ENCODE measurements around the gene MTHFR.

MTHFR gene

DNA sequence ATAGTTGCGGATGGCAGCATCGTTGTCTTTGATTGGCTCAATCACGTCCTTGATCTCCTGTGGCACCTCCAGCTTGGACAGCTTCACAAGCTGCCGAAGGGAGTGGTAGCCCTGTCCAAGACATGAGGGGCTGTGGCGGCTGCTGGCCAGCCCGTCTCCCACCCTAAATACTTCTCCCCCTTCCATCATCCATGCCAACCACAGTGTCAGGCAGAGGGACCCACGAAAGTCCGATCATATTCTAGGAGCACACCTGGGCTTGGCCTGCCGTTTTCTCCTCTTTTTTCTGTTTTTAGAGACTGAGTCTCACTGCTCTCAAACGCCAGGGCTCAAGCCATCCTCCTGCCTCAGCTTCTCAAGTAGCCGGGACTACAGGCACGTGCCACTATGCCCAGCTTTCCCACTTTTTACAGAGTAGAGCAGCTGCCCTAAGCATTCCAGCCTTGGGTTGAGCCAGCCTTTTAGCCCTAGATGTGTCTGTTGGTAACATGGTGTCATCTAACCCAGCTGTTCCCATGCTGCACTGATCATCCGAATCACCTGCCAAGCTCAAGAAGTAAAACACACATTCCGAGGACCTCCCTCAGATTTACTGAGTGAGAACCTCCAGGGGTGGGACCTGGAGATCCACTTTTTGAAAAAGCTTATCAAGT is 10.4 kb downstream of the MTHFR start:
- no peak for DNase-seq

DNA sequence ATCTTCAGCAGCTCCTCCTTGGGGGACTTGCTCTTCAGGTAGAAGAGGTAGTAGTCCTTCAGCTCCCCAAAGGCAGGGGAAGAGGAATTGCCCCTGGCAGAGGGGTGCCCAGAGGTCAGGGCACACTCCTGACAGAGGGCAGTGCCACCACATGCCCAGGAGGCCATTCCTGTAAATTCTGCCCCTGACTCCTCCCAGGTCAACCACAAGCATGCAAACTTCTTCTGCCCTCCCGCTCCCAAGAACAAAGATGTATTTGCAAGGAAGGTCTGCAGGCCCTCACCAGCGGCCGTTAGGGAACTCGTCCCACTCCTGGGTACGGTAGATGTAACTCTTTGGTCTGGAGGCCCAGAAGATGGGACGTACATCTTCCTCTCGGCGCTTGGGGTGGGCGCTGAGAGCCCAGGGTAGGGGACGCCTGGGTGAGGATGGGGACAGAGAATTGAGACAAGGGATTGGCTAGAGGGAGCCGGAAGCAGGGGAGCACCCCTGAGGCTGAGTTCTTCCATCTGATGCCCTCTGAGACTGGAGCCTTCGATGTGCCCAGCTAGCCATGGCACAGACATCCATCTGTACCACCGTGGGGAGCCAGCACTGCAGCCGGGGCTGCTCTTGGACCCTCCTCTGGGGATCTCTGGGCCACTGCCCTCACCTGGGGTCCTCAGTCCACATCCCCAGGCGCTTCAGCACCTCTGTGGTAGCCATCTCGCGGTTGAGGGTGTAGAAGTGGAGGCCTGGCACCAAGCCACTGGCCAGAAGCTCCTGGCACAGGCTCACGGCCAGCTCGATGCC is 11.1 kb downstream of the MTHFR start:
- no peak for DNase-seq

DNA sequence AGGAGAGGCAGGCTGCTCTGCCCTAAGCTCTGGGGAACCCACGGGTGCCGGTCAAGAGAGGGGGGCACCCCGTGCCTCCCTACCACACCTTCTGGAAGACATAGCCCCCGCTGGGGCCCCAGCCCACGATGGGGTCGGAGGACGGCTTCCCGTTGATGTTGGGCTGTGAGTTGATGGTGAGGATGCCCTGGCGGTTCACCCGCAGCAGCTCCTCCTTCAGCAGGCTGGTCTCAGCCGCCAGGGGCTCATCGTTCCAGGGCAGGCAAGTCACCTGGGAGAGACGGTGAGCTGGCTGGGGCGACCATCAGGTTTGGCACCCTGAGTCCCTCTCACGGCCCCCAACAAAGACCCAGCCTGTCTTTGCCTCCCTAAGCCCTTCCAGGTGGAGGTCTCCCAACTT is 11.9 kb downstream of the MTHFR start:
- DNase-seq: no peak

DNA sequence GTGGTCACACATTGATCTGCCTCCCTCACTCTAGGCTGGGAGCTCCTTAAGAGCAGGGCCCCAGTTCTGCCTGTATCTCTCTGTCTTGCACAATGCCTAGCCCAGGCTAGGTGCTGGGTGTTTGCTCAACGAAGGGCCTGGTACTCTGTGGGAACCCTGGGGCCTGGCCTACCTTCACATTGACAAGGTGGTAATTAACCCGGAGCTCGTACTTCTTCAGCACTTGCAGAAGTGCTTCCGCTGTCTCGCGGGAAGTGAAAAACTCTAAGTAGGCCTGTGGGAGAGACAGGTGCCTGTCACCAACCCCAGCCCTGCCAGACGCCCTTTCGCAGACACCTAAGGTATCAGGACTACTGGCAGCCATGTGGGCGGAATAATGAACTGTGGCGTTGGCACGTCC is 13.7 kb downstream of the MTHFR start:
- no peak for DNase-seq

DNA sequence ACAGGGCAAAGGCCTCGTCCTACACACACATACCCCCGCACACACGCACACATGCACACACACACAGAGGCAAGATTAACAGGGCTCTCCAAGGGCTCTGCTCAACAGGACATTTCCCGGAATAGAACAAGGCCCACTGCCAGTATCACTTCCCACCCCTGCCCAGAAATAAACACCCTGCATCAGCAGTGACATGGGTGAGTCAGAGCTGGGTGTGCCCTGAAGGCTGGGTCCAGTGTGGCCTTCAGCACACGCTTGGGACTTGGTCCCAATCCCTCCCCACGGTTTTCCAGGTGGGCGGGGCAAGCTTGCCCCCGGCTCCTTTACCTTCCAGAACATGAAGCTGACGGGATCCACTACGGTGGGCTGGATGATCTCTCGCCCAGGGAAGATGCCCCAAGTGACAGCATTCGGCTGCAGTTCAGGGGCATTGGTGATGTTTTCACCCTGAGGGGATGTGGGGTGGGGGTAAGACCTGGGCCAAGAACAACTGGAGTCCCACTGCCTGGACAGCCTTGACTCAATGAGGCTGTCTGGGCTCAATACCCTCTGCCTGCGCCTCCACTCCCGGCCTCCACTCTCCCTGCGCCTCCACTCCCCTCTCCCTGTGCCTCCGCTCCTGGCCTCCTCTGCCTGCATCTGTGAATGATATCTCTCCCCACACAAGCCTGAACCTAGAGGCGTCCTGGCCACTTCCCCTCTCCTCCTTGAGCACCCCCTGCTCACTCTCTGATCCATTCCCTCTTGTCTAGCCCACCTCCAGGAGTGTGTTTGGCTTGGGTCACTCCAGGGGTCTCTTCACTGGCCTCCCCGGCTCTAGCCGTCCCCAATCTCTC is 14.7 kb downstream of the MTHFR start:
- no peak for DNase-seq

DNA sequence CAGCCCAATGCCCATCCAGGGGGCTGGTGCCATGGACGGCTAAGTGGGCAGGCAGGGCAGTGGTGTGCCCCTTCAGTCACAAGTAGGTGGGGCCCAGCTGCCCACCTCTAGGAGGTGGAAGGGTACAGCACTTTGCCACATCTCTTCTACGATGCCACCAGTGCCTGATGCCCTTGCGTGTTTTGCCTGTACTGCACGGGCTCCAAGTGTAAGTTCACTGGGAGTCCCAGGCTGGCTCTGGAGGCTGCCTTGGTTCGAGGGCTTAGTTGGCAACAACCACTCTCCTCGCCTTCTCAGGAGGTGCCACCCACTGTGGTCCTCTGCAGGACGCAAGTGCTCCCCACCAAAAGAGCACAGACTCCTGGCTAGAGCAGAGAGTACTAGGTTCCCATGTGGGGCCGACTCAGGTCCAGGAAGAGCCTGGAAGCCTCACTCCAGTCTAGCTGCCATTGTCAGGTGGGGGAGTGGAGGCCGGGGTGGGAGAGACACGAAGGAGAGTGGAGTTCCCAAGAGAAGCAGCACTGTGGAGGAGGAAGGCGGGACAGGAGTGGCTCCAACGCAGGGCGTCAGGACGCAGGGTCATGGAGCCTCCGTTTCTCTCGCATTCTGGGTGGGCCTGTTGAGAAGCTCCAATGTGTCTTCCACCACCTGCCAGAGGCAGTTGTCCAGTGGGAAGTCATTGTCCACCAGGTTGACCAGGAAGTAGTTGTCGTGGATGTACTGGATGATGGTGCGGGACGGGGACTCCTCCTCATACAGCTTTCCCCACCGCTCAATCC is 15.5 kb downstream of the MTHFR start:
- no peak for DNase-seq

DNA sequence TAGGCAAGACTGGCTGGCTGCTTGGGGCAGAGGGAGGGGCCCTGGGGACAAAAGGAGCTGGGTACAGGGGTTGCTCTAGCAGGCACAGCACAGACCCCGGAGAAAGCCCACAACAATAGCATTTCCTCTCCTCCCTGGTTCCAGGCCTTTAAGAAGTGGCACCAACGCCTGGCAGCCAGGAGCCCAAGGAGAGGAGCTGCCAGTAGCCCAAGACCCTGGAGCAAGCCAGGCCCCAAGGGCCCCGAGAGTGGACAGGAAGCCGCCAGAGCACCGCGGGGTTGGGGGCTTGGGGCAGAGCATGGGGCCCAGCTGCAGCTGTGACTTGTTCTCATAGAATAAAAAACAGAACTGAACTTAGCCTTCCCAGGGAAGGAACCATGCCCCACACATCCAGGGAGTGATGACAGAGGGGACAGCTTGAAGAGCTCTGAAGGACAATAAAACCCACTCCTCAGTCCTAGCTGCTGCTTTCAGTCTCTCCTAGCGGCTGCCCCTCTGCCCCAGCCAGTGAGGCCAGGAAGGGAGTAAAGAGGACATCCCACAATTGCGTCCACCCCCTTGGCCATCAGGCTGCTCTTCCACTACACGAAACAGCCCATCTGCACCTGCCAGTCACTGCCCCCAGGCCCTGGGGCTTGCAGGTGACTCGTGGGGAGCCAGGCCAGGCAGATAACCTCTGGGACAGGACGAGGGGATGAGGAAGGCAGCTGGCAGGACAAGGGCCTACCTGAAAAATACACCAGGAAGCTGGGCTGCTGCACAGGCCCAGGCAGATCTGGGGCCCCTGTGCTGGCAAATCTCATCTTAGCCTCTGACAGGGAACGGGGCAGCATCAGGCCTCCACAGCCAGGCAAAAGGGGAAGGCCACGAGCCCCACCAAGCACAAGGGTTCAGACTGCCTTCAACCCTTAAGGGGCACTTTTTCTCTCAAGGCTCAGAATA is 16.4 kb downstream of the MTHFR start:
- DNase-seq: no peak

DNA sequence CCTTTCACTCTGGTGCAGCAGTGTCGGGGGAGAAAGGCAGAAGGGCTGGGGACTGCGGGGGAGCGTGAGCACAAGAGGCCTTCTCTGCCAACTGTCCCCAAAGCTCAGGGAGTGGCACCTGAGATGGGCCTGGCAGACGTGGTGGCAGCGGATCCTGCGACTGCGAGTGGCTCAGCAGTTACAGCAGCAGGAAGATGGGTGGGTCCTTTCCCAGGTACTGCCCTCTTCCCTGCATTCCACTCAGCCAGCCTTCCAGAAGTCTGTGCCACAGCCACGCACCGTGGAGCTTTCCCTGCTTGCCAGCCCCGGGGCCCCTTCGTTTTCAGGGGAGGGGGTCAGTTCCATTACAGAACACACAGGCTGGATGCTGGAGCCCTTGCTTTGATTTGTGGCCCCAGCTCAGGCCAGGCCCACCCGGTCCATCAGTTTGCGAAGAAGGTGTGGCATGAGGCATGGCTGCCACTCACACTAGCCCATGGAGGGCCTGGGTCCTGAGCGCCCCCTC is 17.2 kb downstream of the MTHFR start:
- no peak for DNase-seq

DNA sequence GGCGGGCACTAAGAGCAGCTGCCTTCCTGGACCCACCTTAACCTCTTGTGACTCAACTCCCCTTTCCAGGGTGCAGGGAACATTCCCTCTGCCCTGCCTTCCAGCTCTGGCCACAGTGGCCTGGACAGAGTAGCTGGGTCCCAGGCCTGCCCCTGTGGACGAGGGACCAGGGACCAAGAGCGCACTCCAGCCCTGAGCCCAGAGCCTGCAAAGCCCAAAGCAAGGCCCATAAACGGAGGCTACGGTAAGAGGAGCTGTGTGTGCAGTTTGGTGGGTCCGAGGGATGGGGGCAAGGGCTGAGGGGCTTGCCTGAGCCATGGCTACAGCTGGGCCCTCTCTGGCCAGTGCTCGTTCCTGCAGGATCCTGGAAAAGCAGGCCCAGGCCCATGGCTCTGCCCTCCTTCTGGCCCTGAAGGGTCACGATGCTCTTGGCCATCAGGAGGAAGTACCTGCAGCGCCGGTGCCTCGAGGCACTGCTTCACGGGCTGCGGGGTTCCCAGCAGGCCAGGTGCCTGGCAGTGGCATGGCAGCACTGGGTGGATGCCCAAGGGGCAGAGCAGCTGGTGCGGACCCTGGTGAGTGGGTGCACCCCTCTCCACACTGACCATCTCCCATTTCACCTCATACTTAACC is 17.8 kb downstream of the MTHFR start:
- no peak for DNase-seq

DNA sequence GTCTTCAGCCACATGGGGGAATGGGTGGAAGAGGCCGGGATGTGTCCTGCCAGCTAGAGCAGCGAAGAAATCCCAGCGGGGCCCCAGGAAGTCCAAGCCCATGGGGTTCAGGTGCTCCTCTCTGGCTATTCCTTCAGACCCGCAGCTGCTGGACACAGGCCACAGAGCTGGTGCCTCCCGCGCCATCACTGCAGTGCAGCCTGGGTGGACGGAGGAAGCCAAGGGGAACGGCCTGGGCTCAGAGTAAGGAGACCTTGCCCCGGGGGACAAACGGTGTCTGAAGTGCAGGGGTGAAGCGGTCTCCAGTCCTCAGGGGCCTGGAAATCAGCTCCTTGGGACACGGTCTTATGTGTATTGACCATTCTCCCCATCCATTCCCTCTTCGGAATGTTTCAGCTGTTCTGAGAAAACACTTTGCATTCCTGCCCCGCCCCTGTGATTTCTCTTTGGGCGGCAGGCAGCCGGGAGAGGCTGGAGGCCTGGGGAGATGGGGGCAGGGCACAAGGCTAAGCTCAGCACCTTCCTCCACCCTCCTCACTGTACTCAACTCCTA is 18.4 kb downstream of the MTHFR start:
- no peak for DNase-seq

DNA sequence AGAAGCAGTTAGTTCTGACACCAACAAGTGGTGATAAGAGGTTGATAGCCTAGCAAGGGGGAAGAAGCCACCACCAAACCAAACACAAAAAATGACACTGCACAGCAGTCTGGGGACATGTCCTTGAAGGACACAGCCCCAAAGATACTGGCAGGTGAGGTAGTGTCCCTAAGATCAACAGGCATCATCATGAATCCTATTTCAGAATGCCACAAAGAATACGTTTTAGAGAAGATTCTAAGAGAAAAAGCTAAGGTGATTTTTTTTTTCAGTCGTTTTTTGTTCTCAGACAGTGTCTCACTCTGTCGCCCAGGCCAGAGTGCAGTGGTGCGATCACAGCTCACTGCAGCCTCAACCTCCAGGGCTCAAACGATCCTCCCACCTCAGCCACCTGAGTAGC is 19.6 kb downstream of the MTHFR start:
- no peak for DNase-seq

DNA sequence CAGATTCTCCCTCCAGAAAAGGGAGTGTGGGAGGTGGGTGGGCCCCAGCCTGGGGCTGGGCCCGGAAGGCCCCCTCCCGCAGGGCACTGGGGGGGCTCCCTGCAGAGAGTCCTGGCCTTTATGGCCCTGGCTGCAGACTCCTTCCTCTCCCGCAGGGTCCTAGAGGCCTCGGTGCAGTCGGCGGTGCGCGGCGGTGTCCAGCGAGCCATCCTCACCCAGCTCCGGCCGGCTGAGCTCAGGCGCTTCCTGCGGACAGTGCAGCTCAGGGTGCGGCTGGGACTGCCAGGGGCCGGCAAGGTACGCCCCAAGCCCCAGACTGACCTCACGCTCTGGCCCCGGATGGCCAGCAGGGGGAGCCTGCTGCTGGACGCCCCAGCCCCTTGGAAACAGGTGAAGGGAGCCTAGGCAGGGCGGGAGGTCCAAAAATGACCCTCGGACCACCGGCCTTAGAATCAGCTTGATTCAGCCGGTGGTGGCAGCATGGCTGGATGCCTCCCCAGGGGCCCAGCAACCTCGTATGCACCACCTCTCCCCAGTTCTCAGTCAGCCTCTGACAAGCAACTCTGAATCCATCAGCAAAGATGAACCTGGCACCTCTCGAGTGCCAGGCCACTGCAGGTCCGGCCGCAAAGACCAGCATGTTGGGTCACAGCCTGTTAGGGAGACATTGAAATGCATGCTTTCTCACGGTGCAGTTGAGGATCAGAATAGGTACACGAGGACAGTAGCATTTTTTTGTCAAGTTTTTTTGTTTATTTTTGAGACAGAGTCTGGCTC is 20.6 kb downstream of the MTHFR start:
- DNase-seq: peak; percentile 11

DNA sequence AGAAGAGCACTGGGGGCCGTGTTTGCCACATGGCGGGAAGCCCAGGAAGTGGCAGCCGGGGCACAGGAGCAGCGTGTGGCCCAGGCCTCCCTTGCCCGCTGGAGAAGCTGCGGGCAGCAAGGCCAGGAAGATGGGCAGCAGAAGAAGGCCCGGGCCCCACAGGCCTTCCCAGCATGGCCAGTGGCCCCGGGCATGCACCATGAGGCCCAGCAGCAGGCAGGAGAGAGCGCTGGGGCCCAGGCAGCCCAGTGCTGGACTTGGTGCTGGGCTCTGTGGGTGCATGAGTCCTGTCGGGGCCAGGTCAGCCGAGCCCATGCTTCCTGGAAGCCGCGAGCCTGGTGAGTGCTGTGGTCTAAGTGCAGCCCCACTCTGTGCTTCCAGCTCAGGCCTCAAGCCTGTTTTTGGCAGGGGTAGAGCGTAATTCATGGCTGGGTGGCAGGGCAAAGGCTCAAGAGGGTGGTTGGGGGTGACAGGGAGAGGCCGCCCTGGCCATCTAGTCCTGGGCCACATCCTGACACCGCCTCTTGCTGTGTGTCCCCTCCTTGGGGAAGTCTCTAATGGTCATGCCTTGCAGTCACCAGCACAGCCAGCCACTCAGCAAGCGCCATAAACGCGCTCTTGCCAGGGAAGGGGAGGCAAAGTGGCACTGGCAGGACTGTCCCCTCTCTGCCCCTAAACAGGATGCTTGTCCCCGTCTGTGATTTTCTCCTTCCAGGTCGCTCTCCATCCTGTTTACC is 21.3 kb downstream of the MTHFR start:
- DNase-seq: no peak

DNA sequence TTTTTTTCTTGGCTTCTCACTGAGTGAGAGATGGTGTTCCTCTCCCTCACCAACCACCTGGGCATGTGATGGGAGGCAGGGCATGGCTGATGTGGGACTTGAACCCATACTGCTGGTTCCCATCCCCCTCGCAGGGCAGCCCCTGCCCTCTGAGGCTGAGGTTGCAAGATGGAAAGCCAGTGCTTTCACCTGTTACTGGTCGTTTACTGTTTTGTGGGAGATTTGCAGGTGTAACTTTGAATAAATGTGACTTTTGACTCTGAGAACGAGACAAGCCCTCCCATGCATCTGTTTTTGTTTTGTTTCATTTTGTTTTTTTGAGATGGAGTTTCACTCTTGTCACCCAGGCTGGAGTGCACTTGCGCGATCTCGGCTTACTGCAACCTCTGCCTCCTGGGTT is 22.2 kb downstream of the MTHFR start:
- DNase-seq: no peak

DNA sequence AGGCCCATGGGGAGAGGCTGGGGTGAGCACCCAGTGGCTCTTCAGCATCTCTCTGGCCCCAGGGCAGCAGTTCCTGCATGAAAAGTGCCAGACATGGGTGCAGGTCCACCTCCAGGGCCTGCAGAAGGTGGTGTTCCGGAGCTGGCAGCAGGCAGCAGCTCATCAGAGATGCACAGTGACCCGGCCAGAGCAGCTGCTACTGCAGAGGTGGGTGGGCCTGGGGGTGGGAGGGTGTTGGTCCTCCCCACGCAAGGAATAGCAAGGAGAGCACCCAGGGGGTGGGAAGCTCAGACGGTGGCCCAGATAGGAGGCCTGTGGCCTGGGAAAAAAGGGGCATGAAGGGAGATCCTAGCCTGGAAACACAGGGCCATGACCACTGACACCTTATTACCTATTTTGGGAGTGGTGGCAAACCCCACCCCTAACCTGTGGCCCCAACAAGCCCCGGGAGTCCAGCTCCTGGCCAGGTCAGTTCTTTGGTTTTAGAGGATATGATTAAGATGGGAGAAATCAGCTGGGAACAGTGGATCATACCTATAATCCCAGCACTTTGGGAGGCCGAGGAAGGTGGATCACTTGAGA is 23.5 kb downstream of the MTHFR start:
- no peak for DNase-seq

DNA sequence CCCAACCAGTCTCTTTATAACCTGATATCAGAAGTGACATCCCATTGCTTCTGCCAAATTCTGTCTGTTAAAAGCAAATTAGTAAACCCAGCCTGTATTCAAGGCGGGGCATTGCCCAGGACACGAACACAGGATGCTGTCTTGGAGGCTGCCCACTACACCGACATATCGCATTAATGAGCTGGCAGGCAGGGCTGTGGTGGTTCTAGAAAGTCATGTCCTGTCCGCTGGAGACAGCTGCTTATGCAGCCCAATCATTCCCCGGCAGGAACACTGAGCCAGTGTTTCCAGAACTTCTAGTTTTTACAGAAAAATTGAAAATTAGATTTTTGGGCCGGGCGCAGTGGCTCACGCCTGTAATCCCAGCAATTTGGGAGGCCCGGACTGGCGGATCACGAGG is 24.5 kb downstream of the MTHFR start:
- no peak for DNase-seq

DNA sequence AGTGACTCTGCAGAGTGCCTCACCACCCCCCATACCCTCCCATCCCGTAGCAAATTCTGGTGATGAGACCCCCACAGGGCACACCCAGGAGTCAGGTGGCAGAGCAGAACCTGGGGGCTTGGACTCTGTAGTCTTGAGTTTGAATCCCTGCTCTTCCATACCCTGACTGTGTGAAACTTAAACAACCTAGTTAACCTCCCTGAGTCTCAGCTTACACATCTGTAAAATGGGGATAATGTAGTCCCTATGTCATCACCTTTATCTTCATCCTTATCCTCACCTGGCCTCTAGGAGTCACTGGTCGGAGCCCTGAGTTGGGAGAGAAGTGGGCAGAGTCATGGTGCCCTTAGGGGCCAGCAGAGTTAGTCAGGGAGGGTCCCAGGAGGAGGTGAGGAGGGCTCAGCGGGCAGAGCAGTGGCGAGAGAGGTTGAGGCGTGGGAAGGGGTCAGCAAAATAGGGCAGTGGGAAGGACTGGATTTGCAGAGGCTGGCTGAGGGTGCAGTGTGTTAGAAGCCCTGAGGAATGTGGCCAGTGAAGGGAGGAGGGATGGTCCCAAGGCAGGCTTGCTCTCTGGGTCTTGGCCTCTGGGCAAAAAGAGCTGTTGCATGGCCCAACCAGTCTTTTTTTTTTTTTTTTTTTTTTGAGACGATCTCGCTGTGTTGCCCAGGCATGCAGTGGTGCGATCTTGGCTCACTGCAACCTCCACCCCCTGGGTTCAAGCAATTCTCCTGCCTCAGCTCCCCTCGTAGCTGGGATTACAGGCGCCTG is 25.2 kb downstream of the MTHFR start:
- no peak for DNase-seq
